ENCODE results near the gene PRF1. TPM values are rescaled to one million over a fixed set of nuclear protein-coding genes. Genes with fewer than 3 reads are reported as not detected.
"Not testable (repeated sequence)": the region's sequence is repeated elsewhere in the genome, so short reads cannot be mapped to it uniquely, and the experiment has no call there.

The PRF1 gene
- 100 to 1,000 TPM; 136 to 141 TPM for total RNA-seq

GRCh38 chr10:70602665-70603448 lies at the start of gene PRF1:
PRF1 (minus strand) TSS chr10:70602741; CDS start chr10:70600902, 1,839 bp downstream.
- Mint-ChIP-seq H3K27ac (peak within 1 kb of the TSS; percentile 89), H3K4me1 (peaks cover 35% of the 10 kb centered on the region), H3K4me3 (peak within 1 kb of the TSS; percentile 90), H3K27me3 (no peaks in the 10 kb centered on the region), H3K36me3 (ENCODE audit: low read depth) (peaks cover 26% of the 10 kb centered on the region), H3K9me3 (no peaks in the 10 kb centered on the region)
- CTCF ChIA-PET: interaction anchor here (0.6 to 2.4 kb wide), 4 partner anchors 17 to 1727 kb away, joined by 3 to 14 read pairs (median 5); no protein-coding TSS in a partner anchor
- peak; percentile 89 for DNase-seq
- POLR2A ChIA-PET: interaction anchor here (0.7 to 3.0 kb wide), 8 partner anchors 11 to 370 kb away, joined by 3 to 12 read pairs (median 6); no protein-coding TSS in a partner anchor

GRCh38 chr10:70651661-70652060 lies 49.1 kb upstream of the PRF1 start:
- POLR2A ChIA-PET: no interaction called here
- Mint-ChIP-seq H3K9me3 (peaks cover 43% of the 10 kb centered on the region), H3K4me1 (peaks cover 9% of the 10 kb centered on the region), H3K27me3 (peaks cover 2% of the 10 kb centered on the region), H3K27ac (no peak overlapping the region), H3K36me3 (ENCODE audit: low read depth) (no peaks in the 10 kb centered on the region), H3K4me3 (no peak overlapping the region)
- DNase-seq: no peak
- CTCF ChIA-PET: no interaction called here

GRCh38 chr10:70650718-70651117 lies 48.2 kb upstream of the PRF1 start:
- Mint-ChIP-seq H3K36me3 (ENCODE audit: low read depth) (no peaks in the 10 kb centered on the region), H3K9me3 (peaks cover 43% of the 10 kb centered on the region), H3K4me1 (peaks cover 2% of the 10 kb centered on the region), H3K4me3 (no peak overlapping the region), H3K27ac (no peak overlapping the region), H3K27me3 (peaks cover 2% of the 10 kb centered on the region)
- ChIA-PET CTCF (no interaction called here), POLR2A (no interaction called here)
- DNase-seq: no peak

GRCh38 chr10:70650104-70650503 lies 47.6 kb upstream of the PRF1 start:
- no peaks in the 10 kb centered on the region for H3K36me3 Mint-ChIP-seq (ENCODE audit: low read depth)
- POLR2A ChIA-PET: no interaction called here

GRCh38 chr10:70649526-70649925 lies 47.0 kb upstream of the PRF1 start:
- H3K27ac Mint-ChIP-seq: no peak overlapping the region
- H3K4me1 Mint-ChIP-seq: peaks cover 2% of the 10 kb centered on the region
- no peak overlapping the region for H3K4me3 Mint-ChIP-seq
- POLR2A ChIA-PET: no interaction called here
- no peak for DNase-seq
- CTCF ChIA-PET: no interaction called here
- H3K27me3 Mint-ChIP-seq: peaks cover 4% of the 10 kb centered on the region
- H3K36me3 Mint-ChIP-seq (ENCODE audit: low read depth): no peaks in the 10 kb centered on the region
- peaks cover 43% of the 10 kb centered on the region for H3K9me3 Mint-ChIP-seq

More at GRCh38 chr10:70650104-70650503, 47.6 kb upstream of the PRF1 start:
- H3K27ac Mint-ChIP-seq: no peak overlapping the region
- CTCF ChIA-PET: no interaction called here
- peaks cover 43% of the 10 kb centered on the region for H3K9me3 Mint-ChIP-seq
- peaks cover 2% of the 10 kb centered on the region for H3K27me3 Mint-ChIP-seq
- no peak for DNase-seq
- H3K4me1 Mint-ChIP-seq: peaks cover 2% of the 10 kb centered on the region
- H3K4me3 Mint-ChIP-seq: no peak overlapping the region

DNA sequence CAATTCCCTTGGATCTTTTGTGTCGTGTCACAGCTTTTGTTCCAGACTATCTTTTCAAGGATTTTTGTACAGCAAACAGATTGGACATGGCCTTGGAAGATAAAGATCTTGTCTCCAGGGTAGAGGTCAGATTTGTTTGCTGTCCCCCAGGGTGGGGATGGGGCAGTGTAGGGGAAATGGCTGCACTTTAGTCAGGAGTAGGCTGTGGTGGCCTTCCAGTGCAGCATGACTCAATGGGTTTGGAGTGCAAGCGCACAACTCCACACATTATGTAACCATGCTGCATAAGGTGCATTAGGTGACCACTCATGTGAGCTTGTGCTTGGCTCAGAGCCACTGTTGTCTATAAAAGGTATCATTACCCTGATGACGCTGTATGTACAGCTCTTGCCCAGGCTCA lies 45.9 kb upstream of the PRF1 start:
- no peak for DNase-seq
- Mint-ChIP-seq H3K4me3 (no peak overlapping the region), H3K9me3 (peaks cover 43% of the 10 kb centered on the region), H3K36me3 (ENCODE audit: low read depth) (no peaks in the 10 kb centered on the region), H3K27ac (no peak overlapping the region), H3K27me3 (peaks cover 12% of the 10 kb centered on the region), H3K4me1 (peaks cover 2% of the 10 kb centered on the region)
- ChIA-PET CTCF (no interaction called here), POLR2A (no interaction called here)

GRCh38 chr10:70647086-70647485 lies 44.5 kb upstream of the PRF1 start:
- H3K4me3 Mint-ChIP-seq: no peak overlapping the region
- no peaks in the 10 kb centered on the region for H3K36me3 Mint-ChIP-seq (ENCODE audit: low read depth)
- peaks cover 37% of the 10 kb centered on the region for H3K9me3 Mint-ChIP-seq
- H3K27me3 Mint-ChIP-seq: peaks cover 25% of the 10 kb centered on the region
- H3K4me1 Mint-ChIP-seq: peaks cover 2% of the 10 kb centered on the region
- no peak for DNase-seq
- ChIA-PET CTCF (no interaction called here), POLR2A (no interaction called here)
- no peak overlapping the region for H3K27ac Mint-ChIP-seq

DNA sequence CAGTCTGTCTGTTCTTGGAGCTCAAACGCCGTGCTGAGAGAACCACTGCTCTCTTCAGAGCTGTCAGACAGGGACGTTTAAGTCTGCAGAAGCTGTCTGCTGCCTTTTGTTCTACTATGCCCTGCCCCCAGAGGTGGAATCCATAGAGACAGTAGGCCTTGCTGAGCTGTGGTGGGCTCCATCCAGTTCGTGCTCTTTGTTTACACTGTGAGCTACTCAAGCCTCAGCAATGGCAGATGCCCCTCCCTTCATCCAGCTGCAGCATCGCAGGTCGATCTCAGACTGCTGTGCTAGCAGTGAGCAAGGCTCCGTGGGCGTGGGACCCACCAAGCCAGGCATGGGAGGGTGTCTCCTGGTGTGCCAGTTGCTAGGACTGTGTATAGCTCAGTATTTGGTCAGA lies 42.4 kb upstream of the PRF1 start:
- H3K36me3 Mint-ChIP-seq (ENCODE audit: low read depth); DNase-seq; H3K4me1 Mint-ChIP-seq; CTCF ChIA-PET; POLR2A ChIA-PET; H3K27ac Mint-ChIP-seq; H3K4me3 Mint-ChIP-seq: not testable (repeated sequence)
- Mint-ChIP-seq H3K9me3 (peaks cover 18% of the 10 kb centered on the region), H3K27me3 (peaks cover 31% of the 10 kb centered on the region)

GRCh38 chr10:70643272-70643671 lies 40.7 kb upstream of the PRF1 start:
- peaks cover 31% of the 10 kb centered on the region for H3K27me3 Mint-ChIP-seq
- H3K36me3 Mint-ChIP-seq (ENCODE audit: low read depth); DNase-seq; H3K4me3 Mint-ChIP-seq; H3K4me1 Mint-ChIP-seq; CTCF ChIA-PET; POLR2A ChIA-PET; H3K27ac Mint-ChIP-seq; H3K9me3 Mint-ChIP-seq: not testable (repeated sequence)

DNA sequence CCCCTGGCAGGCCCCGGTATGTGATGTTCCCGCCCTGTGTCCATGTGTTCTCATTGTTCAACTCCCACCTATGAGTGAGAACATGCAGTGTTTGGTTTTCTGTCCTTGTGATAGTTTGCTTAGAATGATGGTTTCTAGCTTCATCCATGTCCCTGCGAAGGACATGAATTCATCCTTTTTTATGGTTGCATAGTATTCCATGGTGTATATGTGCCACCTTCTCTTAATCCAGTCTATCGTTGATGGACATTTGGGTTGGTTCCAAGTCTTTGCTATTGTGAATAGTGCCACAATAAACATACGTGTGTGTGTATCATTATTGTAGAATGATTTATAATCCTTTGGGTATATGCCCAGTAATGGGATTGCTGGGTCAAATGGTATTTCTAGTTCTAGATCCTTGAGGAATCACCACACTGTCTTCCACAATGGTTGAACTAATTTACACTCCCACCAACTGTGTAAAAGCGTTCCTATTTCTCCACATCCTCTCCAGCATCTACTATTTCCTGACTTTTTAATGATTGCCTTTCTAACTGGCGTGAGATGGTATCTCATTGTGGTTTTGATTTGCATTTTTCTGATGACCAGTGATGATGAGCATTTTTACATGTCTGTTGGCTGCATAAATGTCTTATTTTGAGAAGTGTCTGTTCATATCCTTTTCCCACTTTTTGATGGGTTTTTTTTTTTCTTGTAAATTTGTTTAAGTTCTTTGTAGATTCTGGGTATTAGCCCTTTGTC lies 37.3 kb upstream of the PRF1 start:
- H3K4me1 Mint-ChIP-seq; H3K27ac Mint-ChIP-seq; POLR2A ChIA-PET; DNase-seq; H3K4me3 Mint-ChIP-seq; H3K9me3 Mint-ChIP-seq; H3K36me3 Mint-ChIP-seq (ENCODE audit: low read depth): not testable (repeated sequence)
- peaks cover 29% of the 10 kb centered on the region for H3K27me3 Mint-ChIP-seq
- CTCF ChIA-PET: interaction anchor here (0.7 kb wide), 1 partner anchor 80 kb away, joined by 5 read pairs; no protein-coding TSS in a partner anchor

DNA sequence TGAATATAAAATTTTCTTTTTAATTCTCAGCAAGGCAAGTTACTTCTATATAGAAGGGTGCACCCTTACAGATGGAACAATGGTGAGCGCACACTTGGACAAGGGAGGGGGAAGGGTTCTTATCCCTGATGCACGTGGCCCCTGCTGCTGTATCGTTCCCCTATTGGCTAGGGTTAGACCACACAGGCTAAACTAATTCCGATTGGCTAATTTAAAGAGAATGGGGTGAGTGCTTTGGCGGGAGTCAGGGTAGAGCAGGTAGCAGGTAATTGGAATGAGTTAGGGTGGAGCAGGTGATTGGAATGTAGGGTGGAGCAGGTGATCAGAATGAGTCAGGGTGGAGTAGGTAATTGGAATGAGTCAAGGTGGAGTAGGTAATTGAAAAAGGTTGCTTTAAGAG lies 32.0 kb upstream of the PRF1 start:
- CTCF ChIA-PET; DNase-seq; H3K9me3 Mint-ChIP-seq; H3K4me3 Mint-ChIP-seq; POLR2A ChIA-PET; H3K4me1 Mint-ChIP-seq; H3K27ac Mint-ChIP-seq; H3K36me3 Mint-ChIP-seq (ENCODE audit: low read depth): not testable (repeated sequence)
- H3K27me3 Mint-ChIP-seq: peaks cover 12% of the 10 kb centered on the region

- Mint-ChIP-seq H3K9me3 (peaks cover 2% of the 10 kb centered on the region), H3K4me1 (no peaks in the 10 kb centered on the region), H3K4me3 (no peak overlapping the region), H3K27ac (no peak overlapping the region), H3K36me3 (ENCODE audit: low read depth) (no peaks in the 10 kb centered on the region), H3K27me3 (peaks cover 12% of the 10 kb centered on the region)
- ChIA-PET CTCF (no interaction called here), POLR2A (no interaction called here)
- no peak for DNase-seq
Measured at GRCh38 chr10:70634011-70634410, 31.5 kb upstream of the PRF1 start.

DNA sequence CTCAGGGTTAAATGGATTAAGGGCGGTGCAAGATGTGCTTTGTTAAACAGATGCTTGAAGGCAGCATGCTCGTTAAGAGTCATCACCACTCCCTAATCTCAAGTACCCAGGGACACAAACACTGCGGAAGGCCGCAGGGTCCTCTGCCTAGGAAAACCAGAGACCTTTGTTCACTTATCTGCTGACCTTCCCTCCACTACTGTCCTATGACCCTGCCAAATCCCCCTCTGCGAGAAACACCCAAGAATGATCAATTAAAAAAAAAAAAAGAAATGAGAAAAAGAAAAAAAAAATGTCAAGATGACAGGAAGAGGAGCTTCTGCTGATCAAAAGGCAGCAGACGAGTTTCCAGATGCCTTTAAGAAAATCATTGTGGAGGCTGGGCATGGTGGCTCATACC lies 29.2 kb upstream of the PRF1 start:
- H3K4me3 Mint-ChIP-seq; DNase-seq; H3K27ac Mint-ChIP-seq; H3K9me3 Mint-ChIP-seq; H3K4me1 Mint-ChIP-seq; H3K36me3 Mint-ChIP-seq (ENCODE audit: low read depth); CTCF ChIA-PET: not testable (repeated sequence)
- peaks cover 14% of the 10 kb centered on the region for H3K27me3 Mint-ChIP-seq
- POLR2A ChIA-PET: interaction anchor here (0.6 kb wide), 1 partner anchor 64 kb away, joined by 3 read pairs; no protein-coding TSS in a partner anchor

Data from activated CD4-positive, alpha-beta memory T cell treated with anti-CD3 and anti-CD28 coated beads, Interleukin-2, amount 10 ng/mL, durations not matched to agents 7 days and 5 days (primary cell).